Bone marrow (tissue), 2 donors: ENCODE measurements around the gene SND1.
"Not testable (repeated sequence)": the region's sequence is repeated elsewhere in the genome, so short reads cannot be mapped to it uniquely, and the experiment has no call there.

Experiments used
- DNase-seq, 2 donors: peaks; one replicate each; lab custom pipeline; 2025; lab: John Stamatoyannopoulos, UW

SND1 gene

GRCh38 chr7:127889677-127890076, 237.7 kb downstream of the SND1 start:
- no peak for DNase-seq

- DNase-seq, result no peak
Observed at GRCh38 chr7:127890726-127891125, 238.7 kb downstream of the SND1 start.

- DNase-seq, result no peak
Observed at GRCh38 chr7:127891144-127891543, 239.2 kb downstream of the SND1 start.

GRCh38 chr7:127891854-127892438, 240.0 kb downstream of the SND1 start:
- no peak for DNase-seq

GRCh38 chr7:127892488-127893314, 240.7 kb downstream of the SND1 start:
- DNase-seq, result no peak

- no peak for DNase-seq
Observed at GRCh38 chr7:127893547-127893946, 241.6 kb downstream of the SND1 start.

GRCh38 chr7:127894588-127894987, 242.6 kb downstream of the SND1 start:
- no peak for DNase-seq

GRCh38 chr7:127895360-127895759, 243.4 kb downstream of the SND1 start:
- no peak for DNase-seq

- DNase-seq, result no peak
Observed at GRCh38 chr7:127895814-127896280, 243.9 kb downstream of the SND1 start.

- DNase-seq, result no peak
Observed at GRCh38 chr7:127896659-127897058, 244.7 kb downstream of the SND1 start.

GRCh38 chr7:127897704-127898454, 245.9 kb downstream of the SND1 start:
- DNase-seq, result no peak

- DNase-seq, result no peak
Observed at GRCh38 chr7:127899411-127899810, 247.4 kb downstream of the SND1 start.

GRCh38 chr7:127900141-127900540, 248.1 kb downstream of the SND1 start:
- DNase-seq, result no peak

GRCh38 chr7:127900732-127901685, 249.0 kb downstream of the SND1 start:
- no peak for DNase-seq

GRCh38 chr7:127901895-127902703, 250.1 kb downstream of the SND1 start:
- no peak for DNase-seq

GRCh38 chr7:127902753-127903152, 250.8 kb downstream of the SND1 start:
- not testable (repeated sequence) for DNase-seq

GRCh38 chr7:127903892-127904669, 252.1 kb downstream of the SND1 start:
- DNase-seq, result no peak

- DNase-seq, result no peak
Observed at GRCh38 chr7:127904670-127904985, 252.6 kb downstream of the SND1 start.

GRCh38 chr7:127905021-127905420, 253.0 kb downstream of the SND1 start:
- DNase-seq, result no peak
